HG03025 (cell line): ENCODE measurements around the gene PARD3.

Experiments used
- ATAC-seq: cut with Tn5 transposase; IDR thresholded peaks from one replicate; pipeline ENCODE4 v1.9.1; 2021; ENCODE audit warnings: mild to moderate bottlenecking, moderate library complexity; ENCODE audit not compliant: unreplicated experiment, low FRiP score

Gene PARD3

DNA sequence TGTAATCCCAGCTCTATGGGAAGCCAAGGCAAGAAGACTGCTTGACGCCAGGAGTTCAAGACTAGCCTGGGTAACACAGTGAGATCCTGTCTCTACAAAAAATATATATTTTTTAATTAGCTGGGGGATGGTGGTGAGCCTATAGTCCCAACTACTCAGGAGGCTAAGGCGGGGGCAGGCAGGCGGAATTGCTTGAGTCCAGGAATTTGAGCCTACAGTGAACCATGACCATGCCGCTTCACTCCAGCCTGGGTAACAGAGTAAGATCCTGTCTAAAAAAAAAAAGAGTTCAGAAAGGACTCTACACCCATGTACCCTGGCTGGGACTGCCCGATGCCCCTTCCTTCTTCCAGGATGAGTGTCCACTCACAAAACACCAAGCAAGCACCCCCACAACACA is 648.7 kb downstream of the PARD3 start:
- ATAC-seq: no peak

DNA sequence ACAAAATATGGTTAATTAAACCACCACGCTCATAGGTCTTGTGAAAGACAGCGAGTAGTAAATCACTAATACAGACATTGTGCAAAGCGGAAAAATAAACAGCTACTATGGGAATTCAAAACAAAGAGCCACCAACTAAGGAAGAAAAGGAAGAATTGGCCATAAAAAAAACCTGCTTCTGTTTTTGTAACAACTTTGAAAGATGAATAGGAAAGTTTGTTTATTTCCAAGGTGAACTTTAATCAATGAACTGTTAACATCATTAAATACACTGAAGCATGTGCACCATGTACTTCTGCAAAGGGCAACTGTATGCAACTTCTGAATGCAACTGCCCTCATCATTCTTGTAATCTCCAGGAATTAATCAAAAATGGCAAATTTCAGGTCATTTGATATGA is 651.1 kb downstream of the PARD3 start:
- ATAC-seq: no peak

DNA sequence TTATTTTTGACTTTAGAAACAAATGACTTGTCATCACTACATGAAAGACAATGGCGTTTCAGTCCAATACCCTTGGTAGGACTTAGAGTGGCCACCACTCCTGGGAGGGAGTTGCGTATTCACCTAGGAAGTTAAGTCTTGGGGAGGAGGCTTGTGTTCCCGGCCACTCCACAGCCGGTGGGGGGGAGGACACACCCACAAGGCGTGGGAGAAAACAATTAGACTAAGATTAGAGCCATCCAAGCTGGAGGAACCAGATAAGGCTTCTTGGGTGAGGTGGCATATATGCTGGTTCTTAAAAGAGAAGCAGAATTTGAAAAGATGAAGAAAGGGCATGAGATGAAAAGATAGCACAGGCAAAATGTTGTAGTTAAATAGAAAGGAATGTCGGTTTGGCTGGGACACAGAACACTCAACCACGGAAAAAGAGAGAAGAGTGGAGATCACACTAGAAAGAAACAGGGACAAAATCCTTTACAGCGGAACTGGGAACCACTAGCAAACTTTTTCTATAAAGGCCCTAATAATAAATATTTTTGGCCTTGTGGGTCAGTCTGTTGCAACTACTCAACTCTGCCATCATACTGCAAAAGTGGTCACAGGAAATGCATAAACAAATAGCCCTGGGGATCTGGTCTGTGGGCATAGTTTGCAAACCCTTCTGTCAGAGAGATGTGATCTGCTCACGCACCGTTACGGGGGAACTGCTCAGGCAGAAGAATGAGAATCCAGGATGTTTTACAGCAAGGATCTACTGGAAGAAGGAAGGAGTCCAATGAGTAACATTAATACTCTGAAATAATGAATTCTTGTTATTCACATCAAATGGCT is 651.8 kb downstream of the PARD3 start:
- ATAC-seq: no peak

DNA sequence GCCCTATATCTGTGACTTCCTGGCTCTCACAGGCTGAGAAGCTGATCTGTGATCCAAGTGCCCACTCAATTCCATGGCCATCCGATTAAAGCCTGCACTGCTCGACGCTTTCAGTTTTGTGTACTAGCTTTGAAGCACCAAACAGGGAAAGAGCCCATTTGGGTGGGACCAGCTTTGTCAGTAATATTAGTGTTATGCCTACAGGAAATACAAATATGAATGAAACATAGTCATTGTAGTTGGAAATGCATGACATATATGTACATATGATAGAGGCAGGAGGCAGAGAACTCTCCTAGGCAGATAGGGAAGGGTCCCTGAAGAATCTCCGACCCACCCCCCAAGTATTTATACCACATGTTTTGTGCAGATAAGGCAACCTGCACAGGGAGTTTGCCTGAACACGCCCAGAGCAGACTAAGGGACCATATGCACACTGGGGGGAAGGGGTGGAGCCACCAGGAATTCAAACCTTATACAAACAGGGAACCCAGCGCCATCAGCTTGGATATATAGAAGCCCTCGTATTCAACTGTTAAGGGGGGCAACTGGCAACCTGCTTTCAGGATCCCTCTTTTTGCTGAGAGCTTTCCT is 653.2 kb downstream of the PARD3 start:
- no peak for ATAC-seq

DNA sequence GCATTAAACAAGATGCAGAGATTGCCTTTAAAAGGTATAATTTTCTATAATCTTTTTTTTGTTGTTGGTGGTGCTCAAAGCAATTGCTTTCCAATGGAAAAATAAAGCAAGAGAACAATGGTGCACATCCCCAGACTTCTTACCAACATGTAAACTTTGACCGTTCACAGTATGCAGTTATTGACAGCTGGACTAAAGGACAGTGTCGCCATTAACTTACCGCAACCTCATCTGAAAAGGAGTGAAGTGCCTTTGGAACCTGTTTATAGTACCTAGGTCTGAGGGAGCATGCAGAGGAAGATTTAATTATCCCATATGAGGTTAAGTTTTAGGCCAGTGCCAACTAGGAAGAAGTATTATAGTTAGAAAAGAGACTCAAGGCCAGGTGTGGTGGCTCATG is 654.5 kb downstream of the PARD3 start:
- no peak for ATAC-seq

DNA sequence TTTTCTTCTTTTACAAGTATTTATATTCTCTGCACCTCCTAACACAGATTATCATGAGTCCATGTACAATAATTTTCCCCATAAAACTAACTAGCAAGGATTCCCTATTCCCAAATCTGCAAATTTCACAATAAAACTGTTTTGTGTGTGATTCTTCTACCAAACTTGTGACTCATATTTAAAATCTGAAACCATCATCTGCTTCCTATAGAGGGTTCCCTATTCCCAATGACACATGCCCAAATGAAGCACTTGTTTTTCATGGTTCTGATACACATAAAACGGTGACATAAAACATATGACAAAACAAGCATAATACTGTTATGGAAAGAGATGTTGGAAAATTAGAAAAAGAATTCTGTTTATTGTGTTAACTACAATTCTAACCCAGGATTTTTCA is 657.6 kb downstream of the PARD3 start:
- no peak for ATAC-seq

DNA sequence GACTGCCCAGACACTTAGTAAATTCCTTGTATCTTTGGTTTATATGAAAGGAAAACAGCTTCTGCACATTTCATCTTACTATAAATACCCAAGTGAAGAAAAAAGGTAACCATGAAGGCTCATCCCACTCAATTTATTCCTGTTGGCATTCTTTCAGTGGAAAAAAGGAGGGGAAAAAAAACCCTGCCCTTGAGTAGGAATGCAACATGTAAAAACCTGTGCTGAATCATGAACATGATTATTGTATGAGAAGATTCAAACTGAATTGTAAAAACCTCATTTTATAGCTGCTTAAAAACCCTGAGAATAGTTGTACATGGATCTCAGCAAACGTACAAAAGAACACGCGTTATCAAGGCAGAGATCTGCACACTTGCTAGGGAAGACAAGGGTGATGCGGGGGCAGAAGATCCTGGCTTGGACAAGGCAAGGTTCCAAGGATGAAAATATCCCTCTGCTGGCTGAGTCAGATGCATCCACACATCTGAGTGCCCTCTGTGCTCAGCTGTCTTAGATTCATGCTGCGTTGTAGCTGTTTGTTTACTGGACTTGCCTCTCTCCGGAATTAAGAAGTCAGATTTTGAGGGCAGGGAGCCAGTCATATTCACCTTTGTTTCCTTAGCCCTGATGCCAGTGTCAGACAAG is 658.2 kb downstream of the PARD3 start:
- no peak for ATAC-seq

DNA sequence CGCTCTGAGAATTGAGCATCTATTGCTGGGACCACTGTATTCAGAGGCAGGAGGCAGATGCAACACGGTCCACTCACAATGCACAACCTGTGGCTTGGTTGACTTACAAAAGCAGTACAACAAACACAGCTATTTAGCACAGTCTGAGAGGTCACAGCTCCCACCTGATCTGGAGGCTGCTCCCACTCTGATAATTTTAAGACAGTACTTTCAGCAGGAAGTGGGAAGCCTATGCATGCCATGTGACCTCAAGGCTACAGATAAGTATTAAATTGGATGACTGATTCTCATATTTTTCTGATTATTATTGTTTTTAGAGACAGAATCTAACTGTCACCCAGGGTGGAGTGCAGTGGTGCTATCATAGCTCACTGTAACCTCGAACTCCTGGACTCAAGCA is 659.3 kb downstream of the PARD3 start:
- no peak for ATAC-seq

DNA sequence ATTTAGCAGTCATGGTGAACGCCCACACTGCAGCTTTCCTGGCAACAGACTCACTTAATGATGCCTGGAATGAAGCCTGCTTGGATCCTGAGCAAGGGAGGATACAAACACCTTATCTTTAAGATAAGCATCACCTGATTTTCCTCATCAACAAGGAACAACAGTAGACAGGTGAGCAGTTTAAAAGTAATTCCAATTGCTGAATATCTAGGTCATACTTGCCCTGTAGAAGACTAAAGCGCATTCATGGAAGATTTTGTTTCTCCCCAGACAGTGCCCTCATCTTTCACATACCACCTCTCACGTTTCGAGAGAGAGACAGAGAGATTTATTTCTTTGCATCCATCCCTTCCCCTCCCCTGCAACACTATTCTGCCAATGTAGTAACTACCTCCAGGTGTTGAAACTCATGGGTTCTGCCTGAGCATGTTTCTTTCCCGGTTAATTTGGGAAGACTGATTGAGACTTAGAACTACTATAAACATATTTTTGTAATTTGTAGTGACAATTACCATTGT is 660.7 kb downstream of the PARD3 start:
- ATAC-seq: no peak

DNA sequence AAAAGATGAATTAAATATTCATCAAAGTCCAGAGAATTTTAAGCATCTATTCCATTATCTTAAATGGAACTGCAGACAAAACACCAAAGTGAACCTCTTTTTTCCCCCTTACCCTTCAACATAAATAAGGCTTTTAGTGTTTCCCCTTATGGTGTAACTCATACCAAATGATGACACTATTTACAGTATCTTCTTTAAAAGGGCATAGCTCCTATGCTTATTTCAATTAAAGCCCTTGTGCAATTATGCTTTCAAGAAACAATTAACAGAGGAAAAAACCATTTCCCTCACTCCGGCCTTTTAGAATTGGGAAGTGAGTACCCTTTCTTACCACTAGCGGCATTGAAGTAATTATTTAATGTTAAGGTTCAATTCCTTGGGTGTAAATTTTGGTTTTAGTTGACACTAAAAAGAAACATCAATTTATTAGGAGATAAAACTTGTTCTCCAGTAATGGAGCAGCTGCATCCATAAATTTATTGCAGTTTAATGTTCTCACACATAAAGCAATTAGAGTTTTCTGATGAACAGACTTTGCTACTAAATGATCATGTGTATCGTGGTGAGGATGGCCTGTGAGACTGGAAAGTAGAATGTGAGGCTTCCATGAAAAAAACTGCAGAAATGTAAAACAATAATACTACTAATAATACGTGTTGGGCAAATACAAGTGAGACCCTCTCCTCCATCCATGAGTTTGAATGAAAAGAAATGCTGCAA is 661.3 kb downstream of the PARD3 start:
- no peak for ATAC-seq

DNA sequence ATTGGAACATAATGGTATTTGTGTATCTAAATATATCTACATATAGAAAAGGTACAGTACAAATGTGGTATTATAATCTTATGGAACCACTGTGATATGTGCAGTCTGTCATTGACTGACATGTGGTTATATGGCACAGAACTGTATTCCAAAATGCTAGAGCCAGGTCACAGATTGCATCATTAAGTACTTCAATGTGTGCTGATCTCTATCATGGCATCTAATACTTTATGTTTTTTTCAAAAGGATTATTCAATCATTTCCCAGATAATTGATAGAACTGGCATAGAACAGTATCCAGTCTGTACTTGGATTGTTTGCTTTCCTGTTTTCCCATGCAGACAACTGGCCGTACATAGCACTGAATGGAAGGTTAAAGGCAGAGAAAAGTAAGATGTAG is 662.7 kb downstream of the PARD3 start:
- ATAC-seq: no peak

DNA sequence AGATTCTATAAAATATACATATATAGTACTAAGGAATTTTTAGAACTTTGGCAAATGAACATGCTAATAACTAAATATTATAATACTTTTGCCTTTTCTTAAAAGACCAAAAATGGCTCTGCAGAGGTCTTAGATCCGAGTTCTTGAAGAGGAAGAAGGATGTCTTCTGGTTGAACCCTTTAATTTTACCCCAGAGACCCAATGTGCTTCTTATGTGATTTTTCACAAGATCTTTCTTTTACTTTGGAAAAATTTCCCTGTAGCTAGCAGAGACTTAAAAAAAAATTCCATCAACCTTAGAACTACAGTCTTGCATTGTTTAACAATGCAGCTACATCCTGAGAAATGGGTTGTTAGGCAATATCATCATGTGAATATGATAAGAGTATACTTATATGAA is 663.2 kb downstream of the PARD3 start:
- no peak for ATAC-seq

DNA sequence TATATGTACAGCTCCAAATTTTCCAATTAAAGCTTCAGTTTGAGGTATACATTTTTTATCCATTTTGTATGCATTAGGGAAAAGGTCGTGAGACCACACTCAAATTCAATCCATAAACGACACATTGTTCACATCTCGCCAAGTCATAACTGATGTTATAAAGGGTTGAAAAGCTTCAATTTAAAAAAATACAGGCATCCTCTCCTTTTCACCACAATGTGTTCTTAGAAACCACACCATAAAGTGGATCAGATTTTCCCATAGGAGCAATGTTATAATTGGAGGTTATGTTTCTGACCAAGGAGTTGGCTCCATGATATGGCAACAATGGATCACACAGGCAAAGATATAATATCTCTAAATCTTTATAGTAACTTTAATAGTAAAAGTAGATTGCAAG is 663.6 kb downstream of the PARD3 start:
- ATAC-seq: no peak

DNA sequence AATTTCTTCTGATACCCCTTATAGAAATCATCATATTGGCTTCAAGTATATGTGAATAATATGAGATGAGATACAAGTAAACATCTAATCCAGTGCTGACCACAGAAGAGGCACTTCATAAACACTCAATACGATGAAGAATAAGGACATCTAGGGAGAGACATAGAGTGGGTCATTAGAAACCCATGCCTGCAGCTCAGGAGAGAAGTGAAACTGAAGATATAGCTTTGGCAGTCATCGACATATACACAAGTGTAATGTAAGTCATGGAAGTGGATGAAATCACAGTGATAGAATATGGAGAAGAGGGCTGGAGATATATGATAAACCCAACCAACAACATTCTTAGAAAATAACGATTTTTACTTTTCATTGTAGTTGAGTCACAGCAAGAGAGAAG is 665.0 kb downstream of the PARD3 start:
- ATAC-seq: no peak

DNA sequence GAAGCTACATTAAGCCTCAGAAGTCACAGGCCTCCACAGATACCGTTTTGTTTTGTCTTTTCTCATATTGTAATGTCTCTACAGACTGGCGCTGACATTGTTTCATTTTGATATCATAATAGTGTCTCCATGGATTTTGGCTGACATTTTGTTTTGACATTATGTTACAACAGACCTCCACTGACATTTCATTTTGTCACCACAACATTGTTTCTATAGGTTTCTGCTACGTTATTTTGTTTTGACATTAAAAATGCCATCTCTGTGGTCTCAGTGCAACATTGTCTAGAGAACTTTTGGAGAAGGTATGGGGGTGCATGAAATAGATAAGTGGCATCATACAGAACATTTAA is 666.8 kb downstream of the PARD3 start:
- ATAC-seq: no peak

DNA sequence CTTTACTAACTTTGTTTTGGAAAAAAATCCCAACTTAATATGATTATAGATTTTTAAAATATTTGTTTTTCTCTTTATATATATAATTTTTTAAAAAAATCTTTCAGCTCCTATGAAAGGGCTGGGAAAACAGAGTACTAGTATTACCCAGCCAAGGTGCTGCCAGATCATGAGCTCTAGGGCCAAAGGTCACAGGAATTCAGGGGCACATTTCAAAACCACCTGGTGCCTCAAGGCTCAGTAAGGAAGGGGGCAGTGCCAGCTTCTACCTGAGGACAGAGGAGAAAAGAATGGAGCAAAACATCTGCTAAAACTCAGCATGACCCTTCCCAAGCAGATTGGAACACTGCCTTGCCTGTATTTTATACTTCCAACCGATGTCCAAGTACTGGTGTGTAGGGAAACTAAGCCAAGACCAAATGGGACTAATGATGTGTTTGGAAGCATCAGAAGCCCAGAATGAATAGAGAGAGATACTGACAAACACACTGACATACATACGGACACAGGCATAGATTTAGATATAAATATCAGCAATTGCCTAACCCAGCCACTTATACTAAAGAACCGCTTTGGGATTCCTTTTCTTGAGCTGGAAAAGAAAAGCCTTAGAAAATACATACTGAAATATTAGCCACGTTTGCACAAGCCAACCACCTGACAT is 667.3 kb downstream of the PARD3 start:
- ATAC-seq: no peak

DNA sequence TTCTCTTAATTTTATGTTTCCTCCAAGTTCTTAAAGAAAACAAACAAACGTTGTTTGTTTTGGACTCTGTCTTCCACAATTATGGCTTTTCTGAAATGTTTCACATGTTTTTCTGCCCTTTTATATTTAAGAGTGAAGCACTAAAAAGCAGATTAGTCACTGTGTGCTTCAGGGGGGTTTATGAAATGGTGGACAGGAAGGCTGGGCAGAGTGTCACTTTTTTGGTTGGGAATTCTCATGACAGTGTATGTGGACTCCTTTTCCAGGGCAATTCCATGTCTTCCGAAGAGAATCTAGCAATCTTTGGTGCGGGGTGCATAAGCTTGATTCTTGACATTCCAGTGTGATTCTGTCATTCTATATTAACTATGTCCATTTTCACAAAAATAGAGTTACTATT is 669.4 kb downstream of the PARD3 start:
- ATAC-seq: no peak

DNA sequence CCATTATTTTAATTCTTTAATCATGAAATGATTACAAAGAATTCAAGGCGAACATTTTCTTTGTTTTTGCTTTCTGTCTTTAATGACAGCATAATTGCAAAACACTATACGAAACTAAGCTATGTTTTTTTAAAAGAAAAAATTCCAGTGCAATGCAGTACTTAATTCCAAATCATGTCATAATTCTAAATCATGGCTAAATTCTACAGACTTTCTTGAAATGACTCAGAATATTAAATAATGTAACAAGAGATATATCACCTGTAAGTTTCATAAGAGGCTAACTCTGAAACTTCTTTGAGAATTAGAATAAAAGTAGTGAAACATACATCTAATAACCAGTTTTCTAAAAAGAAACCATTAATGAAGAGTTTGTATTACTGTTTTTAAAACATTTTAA is 671.6 kb downstream of the PARD3 start:
- ATAC-seq: no peak

DNA sequence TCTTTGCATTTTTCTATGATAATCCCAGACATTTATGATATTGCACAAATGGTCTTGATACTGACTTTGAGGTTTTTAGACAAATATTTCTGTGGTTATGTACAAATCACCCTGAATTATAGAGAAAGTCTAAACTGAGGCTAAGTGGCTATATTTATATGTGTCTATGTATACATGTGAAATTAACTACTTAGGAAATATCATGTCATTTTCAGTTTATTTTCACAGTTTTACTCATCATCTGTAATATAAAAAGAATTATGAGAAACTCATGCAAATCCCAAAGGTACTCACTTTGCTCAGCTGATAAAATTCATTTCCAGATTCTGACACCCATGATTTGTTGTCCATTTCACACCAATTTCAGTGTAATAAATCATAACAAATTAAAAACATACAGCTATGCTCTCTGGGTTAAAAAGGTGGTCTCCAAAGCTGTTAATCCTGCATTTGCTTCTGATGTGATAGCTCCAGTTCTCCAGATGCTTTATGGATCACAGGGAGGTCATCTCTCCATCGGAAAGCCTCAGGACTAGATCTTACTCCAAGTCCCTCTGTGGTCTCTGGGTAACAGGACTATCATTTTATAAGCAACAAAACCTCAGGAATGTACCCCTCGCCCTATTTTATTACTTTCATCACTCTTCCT is 673.9 kb downstream of the PARD3 start:
- ATAC-seq: no peak

DNA sequence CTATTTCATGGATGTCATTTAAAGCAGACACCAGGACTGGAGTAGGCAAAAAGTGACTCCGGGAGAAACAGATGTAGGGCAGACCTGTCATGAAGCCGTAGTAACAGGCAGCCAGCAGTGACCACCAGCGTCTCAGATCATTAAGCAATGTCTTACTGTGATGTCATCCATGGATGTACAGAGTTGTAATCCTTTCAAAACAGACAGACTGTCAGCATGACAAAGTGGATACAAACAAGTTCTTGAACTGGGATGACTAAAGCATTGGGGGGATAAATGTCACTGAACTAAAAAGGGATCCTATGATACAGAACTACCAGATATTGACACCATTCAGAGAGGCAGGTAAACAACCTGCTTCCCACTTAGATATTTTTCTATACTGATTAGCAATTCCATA is 675.5 kb downstream of the PARD3 start:
- ATAC-seq: no peak
